ENCODE results near the gene VOPP1. TPM values are rescaled to one million over a fixed set of nuclear protein-coding genes. Genes with fewer than 3 reads are reported as not detected.

The VOPP1 gene
- total RNA-seq, 1 experiment from 2014 or later, result 21.6 TPM

DNA sequence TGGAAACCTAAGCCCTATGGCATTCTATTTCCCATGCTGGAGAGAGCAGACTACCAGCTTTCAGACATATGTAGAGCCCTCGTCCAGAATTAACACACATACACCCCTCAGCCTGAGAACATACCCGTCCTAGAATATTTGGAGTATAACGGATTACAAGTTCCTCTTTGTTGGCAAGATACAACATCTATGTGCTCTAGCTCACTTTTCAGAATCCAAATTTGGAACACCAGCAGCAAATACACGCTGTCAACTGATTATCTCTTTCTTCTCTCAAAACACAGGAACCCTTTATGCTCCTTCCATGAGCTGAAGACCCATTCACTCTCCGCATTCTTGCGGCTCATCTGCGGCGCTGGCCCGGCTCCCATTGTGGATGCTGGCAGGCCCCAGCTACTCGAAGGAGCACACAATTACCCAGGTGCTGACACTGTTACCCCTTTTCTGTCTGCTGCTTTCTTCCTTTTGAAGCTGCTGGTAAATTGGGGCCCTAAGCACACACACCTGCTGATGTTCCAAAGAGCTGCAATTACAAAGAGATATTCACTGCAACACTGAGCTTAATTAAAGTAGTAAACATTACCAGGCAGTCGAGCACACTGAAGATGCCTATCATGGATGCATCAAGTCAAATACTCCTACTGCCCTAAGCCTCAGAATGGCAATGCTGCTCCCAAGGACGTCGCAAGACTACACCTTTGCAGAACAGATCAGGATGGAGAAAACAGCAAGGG lies 70.0 kb downstream of the VOPP1 start:
- Histone ChIP-seq H3K4me2 (ENCODE audit: low read depth, low read length, poor library complexity, severe bottlenecking) (no peak overlapping the region), H3K9me3 (ENCODE audit: low read length) (no peaks in the 10 kb centered on the region), H3K9me2 (replicated peaks; ENCODE audit: insufficient read depth, low read length) (no peaks in the 10 kb centered on the region), H3K9ac (ENCODE audit: low read length) (no peak overlapping the region), H3K27ac (ENCODE audit: low read length) (no peak overlapping the region), H3K27me3 (ENCODE audit: low read length) (no peaks in the 10 kb centered on the region), H3K36me3 (ENCODE audit: insufficient read depth, low read length) (no peaks in the 10 kb centered on the region), H4K20me1 (ENCODE audit: insufficient read depth, low read depth, low read length) (peaks cover 6% of the 10 kb centered on the region), H3K4me3 (ENCODE audit: low read length) (no peak overlapping the region), H3K4me1 (ENCODE audit: low read length) (no peaks in the 10 kb centered on the region), H3K79me2 (ENCODE audit: low read length) (no peaks in the 10 kb centered on the region), H2AFZ (ENCODE audit: low read length) (no peak overlapping the region)
- no peak for DNase-seq

DNA sequence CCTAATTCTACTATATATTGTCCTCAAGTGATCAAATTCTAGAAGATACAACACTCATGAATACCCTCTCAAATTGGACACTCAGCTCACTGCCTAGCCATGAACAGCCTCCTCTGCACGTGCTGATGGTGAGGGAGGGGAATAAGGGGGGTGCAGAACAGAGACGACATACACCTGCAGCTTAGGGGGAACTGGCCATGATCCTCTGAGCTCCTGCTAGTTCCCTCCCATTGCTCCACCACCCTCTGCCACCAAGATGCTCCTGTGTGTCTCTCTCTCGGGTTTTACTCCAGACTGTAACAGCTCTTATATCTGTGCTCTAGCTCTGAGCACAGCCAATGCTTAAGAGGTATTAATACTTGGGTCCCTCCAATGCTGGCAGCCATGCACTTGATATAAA lies 70.7 kb downstream of the VOPP1 start:
- H3K4me2 ChIP-seq (ENCODE audit: low read depth, low read length, poor library complexity, severe bottlenecking), result no peak overlapping the region
- H3K79me2 ChIP-seq (ENCODE audit: low read length), result no peaks in the 10 kb centered on the region

DNA sequence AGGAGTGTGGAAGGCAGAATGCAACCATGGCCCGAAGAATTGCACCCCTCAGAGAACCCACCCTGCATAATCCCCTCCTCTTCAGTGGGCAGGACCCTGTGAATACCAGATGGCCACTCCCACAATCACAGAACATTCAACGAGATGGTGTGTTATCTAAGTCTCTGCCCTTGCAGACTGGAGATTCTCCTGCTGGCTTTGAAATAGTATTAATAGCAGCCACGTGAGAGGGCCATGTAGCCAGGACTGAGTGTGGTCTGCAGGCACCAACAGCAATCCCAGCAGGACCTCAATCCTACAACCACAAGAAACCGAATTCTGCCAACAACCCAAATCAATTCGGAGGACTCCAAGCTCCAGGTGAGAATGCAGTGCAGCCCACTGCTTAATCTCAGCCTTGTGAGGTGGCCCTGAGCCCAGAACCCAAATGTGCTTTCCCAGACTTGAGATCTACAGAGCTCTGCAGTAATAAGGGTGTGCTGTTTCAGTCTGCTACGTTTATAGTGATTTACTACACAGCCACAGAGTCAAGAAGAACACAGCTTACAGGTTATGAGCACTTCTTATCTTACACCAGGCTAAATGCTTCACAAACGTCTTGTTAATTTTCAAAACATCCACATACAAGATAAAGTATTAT lies 72.1 kb downstream of the VOPP1 start:
- no peak for DNase-seq
- Histone ChIP-seq H2AFZ (ENCODE audit: low read length) (no peak overlapping the region), H3K9me3 (ENCODE audit: low read length) (no peaks in the 10 kb centered on the region), H4K20me1 (ENCODE audit: insufficient read depth, low read depth, low read length) (peaks cover 6% of the 10 kb centered on the region), H3K4me3 (ENCODE audit: low read length) (no peak overlapping the region), H3K27ac (ENCODE audit: low read length) (no peak overlapping the region), H3K9ac (ENCODE audit: low read length) (no peak overlapping the region), H3K4me1 (ENCODE audit: low read length) (no peaks in the 10 kb centered on the region), H3K79me2 (ENCODE audit: low read length) (no peaks in the 10 kb centered on the region), H3K27me3 (ENCODE audit: low read length) (no peaks in the 10 kb centered on the region), H3K36me3 (ENCODE audit: insufficient read depth, low read length) (no peaks in the 10 kb centered on the region), H3K4me2 (ENCODE audit: low read depth, low read length, poor library complexity, severe bottlenecking) (no peak overlapping the region), H3K9me2 (replicated peaks; ENCODE audit: insufficient read depth, low read length) (no peaks in the 10 kb centered on the region)

More for the DNA sequence above, 70.7 kb downstream of the VOPP1 start:
- no peak for DNase-seq
- H3K9me3 ChIP-seq (ENCODE audit: low read length), result no peaks in the 10 kb centered on the region
- H4K20me1 ChIP-seq (ENCODE audit: insufficient read depth, low read depth, low read length), result peaks cover 6% of the 10 kb centered on the region
- no peak overlapping the region for H3K9ac ChIP-seq (ENCODE audit: low read length)
- H3K9me2 ChIP-seq (replicated peaks; ENCODE audit: insufficient read depth, low read length), result no peaks in the 10 kb centered on the region
- H2AFZ ChIP-seq (ENCODE audit: low read length), result no peak overlapping the region
- H3K4me1 ChIP-seq (ENCODE audit: low read length), result no peaks in the 10 kb centered on the region
- H3K36me3 ChIP-seq (ENCODE audit: insufficient read depth, low read length), result no peaks in the 10 kb centered on the region
- no peak overlapping the region for H3K4me3 ChIP-seq (ENCODE audit: low read length)
- H3K27me3 ChIP-seq (ENCODE audit: low read length), result no peaks in the 10 kb centered on the region
- no peak overlapping the region for H3K27ac ChIP-seq (ENCODE audit: low read length)

DNA sequence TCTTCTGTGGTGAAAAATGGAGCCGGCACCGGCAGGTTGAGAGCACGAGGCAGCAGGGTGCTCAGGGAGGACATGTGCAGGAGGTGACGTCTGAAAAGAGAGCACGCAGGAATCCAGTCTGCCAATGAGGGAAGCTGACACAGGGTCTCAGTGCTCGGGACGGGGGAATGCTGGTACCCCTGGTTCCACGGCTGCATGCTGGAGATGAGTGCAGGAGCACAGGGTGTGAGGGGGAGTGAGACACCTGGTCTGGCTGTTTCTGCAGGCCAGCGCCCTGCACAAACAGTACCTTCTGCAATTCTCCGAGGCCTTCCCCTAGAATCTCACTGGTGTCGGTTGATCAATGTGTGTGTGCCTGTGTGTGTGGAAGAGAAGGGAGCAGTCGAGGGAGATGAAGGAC lies 72.7 kb downstream of the VOPP1 start:
- H3K4me3 ChIP-seq (ENCODE audit: low read length), result no peak overlapping the region
- no peak overlapping the region for H2AFZ ChIP-seq (ENCODE audit: low read length)
- no peaks in the 10 kb centered on the region for H3K27me3 ChIP-seq (ENCODE audit: low read length)
- H3K36me3 ChIP-seq (ENCODE audit: insufficient read depth, low read length), result no peaks in the 10 kb centered on the region
- no peak overlapping the region for H3K4me2 ChIP-seq (ENCODE audit: low read depth, low read length, poor library complexity, severe bottlenecking)
- no peak overlapping the region for H3K9ac ChIP-seq (ENCODE audit: low read length)
- peaks cover 6% of the 10 kb centered on the region for H4K20me1 ChIP-seq (ENCODE audit: insufficient read depth, low read depth, low read length)
- H3K9me2 ChIP-seq (replicated peaks; ENCODE audit: insufficient read depth, low read length), result no peaks in the 10 kb centered on the region
- no peaks in the 10 kb centered on the region for H3K9me3 ChIP-seq (ENCODE audit: low read length)
- H3K27ac ChIP-seq (ENCODE audit: low read length), result no peak overlapping the region
- no peaks in the 10 kb centered on the region for H3K79me2 ChIP-seq (ENCODE audit: low read length)
- no peak for DNase-seq
- no peaks in the 10 kb centered on the region for H3K4me1 ChIP-seq (ENCODE audit: low read length)

DNA sequence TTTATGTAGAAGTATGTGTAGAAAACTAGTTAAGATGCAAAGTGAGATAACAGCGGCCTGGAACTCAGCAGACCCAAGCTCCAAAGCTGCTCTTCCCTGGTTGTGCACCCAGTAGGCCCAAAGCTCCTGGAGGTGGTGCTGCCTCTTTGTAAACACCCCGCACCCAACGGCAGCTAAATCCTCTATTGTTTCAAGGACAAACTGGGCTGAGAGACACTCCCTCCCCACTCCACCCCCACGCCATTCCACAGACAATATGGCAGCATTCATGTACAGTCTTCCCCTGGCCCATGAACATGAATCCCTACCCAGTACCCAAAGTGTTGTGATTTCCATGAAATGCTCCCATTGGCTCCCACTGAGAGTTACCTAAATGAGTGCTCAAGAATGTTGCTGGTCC lies 73.5 kb downstream of the VOPP1 start:
- H3K27me3 ChIP-seq (ENCODE audit: low read length), result no peaks in the 10 kb centered on the region
- H2AFZ ChIP-seq (ENCODE audit: low read length), result no peak overlapping the region
- H3K4me3 ChIP-seq (ENCODE audit: low read length), result no peak overlapping the region
- no peaks in the 10 kb centered on the region for H3K79me2 ChIP-seq (ENCODE audit: low read length)
- no peaks in the 10 kb centered on the region for H3K4me1 ChIP-seq (ENCODE audit: low read length)
- H3K27ac ChIP-seq (ENCODE audit: low read length), result no peak overlapping the region
- no peaks in the 10 kb centered on the region for H3K36me3 ChIP-seq (ENCODE audit: insufficient read depth, low read length)
- H3K4me2 ChIP-seq (ENCODE audit: low read depth, low read length, poor library complexity, severe bottlenecking), result no peak overlapping the region
- no peak for DNase-seq
- no peak overlapping the region for H3K9ac ChIP-seq (ENCODE audit: low read length)
- peaks cover 3% of the 10 kb centered on the region for H4K20me1 ChIP-seq (ENCODE audit: insufficient read depth, low read depth, low read length)
- H3K9me2 ChIP-seq (replicated peaks; ENCODE audit: insufficient read depth, low read length), result no peaks in the 10 kb centered on the region
- H3K9me3 ChIP-seq (ENCODE audit: low read length), result no peaks in the 10 kb centered on the region

DNA sequence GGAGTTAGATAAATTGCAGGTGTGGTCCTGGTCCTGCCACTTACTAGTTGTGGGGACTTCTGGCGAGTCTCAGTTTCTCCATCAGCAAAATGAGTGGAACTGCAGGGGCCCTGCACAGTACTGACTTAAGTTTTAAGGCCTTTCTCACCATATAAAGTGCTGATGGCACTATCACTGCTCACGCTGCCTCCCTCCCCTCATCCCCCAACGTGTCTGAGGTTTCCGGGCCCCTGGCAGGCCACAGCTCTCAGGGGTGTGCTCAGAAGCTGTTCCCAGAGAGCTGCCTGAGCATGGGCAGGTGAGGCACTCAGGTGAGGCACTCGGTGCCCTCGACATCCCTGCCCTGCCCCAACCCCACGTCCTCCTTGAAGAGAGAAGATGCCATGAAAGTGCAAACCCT lies 74.2 kb downstream of the VOPP1 start:
- Histone ChIP-seq H3K4me3 (ENCODE audit: low read length) (no peak overlapping the region), H3K4me1 (ENCODE audit: low read length) (no peaks in the 10 kb centered on the region), H3K27ac (ENCODE audit: low read length) (no peak overlapping the region), H3K27me3 (ENCODE audit: low read length) (no peaks in the 10 kb centered on the region), H3K9ac (ENCODE audit: low read length) (no peak overlapping the region), H2AFZ (ENCODE audit: low read length) (no peak overlapping the region), H3K79me2 (ENCODE audit: low read length) (no peaks in the 10 kb centered on the region), H4K20me1 (ENCODE audit: insufficient read depth, low read depth, low read length) (no peaks in the 10 kb centered on the region; the same call in 1 of the 2 replicates), H3K9me3 (ENCODE audit: low read length) (no peaks in the 10 kb centered on the region), H3K36me3 (ENCODE audit: insufficient read depth, low read length) (no peaks in the 10 kb centered on the region), H3K4me2 (ENCODE audit: low read depth, low read length, poor library complexity, severe bottlenecking) (no peak overlapping the region), H3K9me2 (replicated peaks; ENCODE audit: insufficient read depth, low read length) (no peaks in the 10 kb centered on the region)
- no peak for DNase-seq

DNA sequence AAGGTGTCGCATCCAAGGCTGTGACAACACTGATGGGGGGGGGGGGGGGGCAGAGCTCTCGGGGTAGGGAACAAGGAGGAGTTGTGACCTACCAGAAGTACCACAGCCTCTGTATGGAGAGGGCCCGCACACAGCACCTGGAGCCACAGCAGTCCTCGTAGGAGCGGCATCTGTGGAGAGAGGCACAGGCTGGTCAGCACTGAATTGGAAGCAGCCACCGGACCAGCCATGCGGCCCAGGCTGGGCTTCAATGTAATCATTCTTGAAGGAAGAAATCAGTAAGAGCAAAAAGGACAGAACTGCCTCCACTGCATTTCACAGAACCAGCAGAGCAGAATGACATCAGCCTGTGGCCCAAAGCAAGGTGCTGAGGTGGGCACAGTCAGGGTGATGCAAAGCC lies 74.8 kb downstream of the VOPP1 start:
- Histone ChIP-seq H3K27me3 (ENCODE audit: low read length) (no peaks in the 10 kb centered on the region), H3K9me2 (replicated peaks; ENCODE audit: insufficient read depth, low read length) (no peaks in the 10 kb centered on the region), H4K20me1 (ENCODE audit: insufficient read depth, low read depth, low read length) (no peaks in the 10 kb centered on the region; the same call in 1 of the 2 replicates), H3K4me3 (ENCODE audit: low read length) (no peak overlapping the region), H3K27ac (ENCODE audit: low read length) (no peak overlapping the region), H3K9me3 (ENCODE audit: low read length) (no peaks in the 10 kb centered on the region), H2AFZ (ENCODE audit: low read length) (no peak overlapping the region), H3K4me1 (ENCODE audit: low read length) (no peaks in the 10 kb centered on the region), H3K36me3 (ENCODE audit: insufficient read depth, low read length) (no peaks in the 10 kb centered on the region), H3K79me2 (ENCODE audit: low read length) (no peaks in the 10 kb centered on the region), H3K9ac (ENCODE audit: low read length) (no peak overlapping the region), H3K4me2 (ENCODE audit: low read depth, low read length, poor library complexity, severe bottlenecking) (no peak overlapping the region)
- DNase-seq, result no peak

DNA sequence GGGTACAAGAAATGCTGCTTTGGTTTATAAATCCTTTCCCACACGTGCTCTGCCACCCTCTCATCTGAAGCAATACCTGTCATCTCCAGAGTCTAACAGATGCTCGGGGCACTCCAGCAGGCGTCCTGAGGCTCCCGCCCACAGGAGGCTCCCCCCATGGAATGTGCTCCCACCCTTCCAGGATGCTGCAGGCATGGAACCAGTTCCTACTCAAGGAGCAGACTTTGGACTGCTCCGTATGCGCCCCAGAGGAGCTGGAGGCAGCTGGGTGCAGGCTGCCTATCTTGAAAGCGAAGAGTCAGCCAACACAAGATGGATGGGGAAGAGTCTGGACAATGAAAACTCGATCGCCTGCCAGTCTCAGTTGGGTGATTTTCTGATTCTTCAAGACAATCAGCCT lies 75.4 kb downstream of the VOPP1 start:
- no peaks in the 10 kb centered on the region for H3K27me3 ChIP-seq (ENCODE audit: low read length)
- H3K9me2 ChIP-seq (replicated peaks; ENCODE audit: insufficient read depth, low read length), result no peaks in the 10 kb centered on the region
- no peak overlapping the region for H3K4me2 ChIP-seq (ENCODE audit: low read depth, low read length, poor library complexity, severe bottlenecking)
- no peak overlapping the region for H3K9ac ChIP-seq (ENCODE audit: low read length)
- no peak overlapping the region for H2AFZ ChIP-seq (ENCODE audit: low read length)
- no peak overlapping the region for H3K4me3 ChIP-seq (ENCODE audit: low read length)
- no peaks in the 10 kb centered on the region for H3K79me2 ChIP-seq (ENCODE audit: low read length)
- H3K36me3 ChIP-seq (ENCODE audit: insufficient read depth, low read length), result no peaks in the 10 kb centered on the region
- DNase-seq, result no peak
- no peaks in the 10 kb centered on the region for H4K20me1 ChIP-seq (ENCODE audit: insufficient read depth, low read depth, low read length)
- no peaks in the 10 kb centered on the region for H3K9me3 ChIP-seq (ENCODE audit: low read length)
- no peaks in the 10 kb centered on the region for H3K4me1 ChIP-seq (ENCODE audit: low read length)
- H3K27ac ChIP-seq (ENCODE audit: low read length), result no peak overlapping the region
